Neural progenitor cell (in vitro differentiated cells): ENCODE data around the gene TMCO5A.

ENCODE experiments used
- EZH2 ChIP-seq: fragments of 200-600 bp; sonication (generic); IDR thresholded peaks from 2 replicates; pipeline ENCODE4 v1.6.1; 2017; ENCODE audit warnings: antibody characterized with exemption, mild to moderate bottlenecking, moderate library complexity
- EZH2phosphoT487 ChIP-seq: fragments of 200-600 bp; sonication (generic); IDR thresholded peaks from 2 replicates; pipeline ENCODE4 v1.6.1; 2017; ENCODE audit warnings: antibody characterized with exemption
- TF ChIP-seq, protein P1 (sequence below): fragments of 200-600 bp; sonication (generic); IDR thresholded peaks from 2 replicates; pipeline ENCODE4 v1.5.1; 2017; ENCODE audit warnings: antibody characterized with exemption, mild to moderate bottlenecking

DNA sequence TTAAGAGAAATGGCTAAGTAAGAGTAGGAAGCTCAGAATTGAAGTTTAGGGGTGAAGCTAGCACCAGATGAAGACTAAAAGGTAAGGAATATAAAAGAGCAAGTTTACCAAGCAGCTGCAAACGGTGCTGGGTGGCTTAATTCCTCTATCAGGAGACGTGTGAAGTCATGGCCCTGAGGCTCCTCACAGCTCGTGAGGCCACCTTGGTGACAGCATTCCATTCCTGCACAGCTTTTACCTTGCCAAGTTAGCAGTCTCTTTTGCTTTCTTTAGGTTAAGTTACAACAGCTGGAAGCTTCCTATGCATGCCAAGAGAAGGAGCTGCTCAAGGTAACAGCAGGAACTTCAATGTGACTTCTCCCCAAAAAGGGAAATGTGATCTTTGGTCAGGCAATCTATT, 6.4 kb downstream of the TMCO5A start:
- TF ChIP-seq, protein P1, sequence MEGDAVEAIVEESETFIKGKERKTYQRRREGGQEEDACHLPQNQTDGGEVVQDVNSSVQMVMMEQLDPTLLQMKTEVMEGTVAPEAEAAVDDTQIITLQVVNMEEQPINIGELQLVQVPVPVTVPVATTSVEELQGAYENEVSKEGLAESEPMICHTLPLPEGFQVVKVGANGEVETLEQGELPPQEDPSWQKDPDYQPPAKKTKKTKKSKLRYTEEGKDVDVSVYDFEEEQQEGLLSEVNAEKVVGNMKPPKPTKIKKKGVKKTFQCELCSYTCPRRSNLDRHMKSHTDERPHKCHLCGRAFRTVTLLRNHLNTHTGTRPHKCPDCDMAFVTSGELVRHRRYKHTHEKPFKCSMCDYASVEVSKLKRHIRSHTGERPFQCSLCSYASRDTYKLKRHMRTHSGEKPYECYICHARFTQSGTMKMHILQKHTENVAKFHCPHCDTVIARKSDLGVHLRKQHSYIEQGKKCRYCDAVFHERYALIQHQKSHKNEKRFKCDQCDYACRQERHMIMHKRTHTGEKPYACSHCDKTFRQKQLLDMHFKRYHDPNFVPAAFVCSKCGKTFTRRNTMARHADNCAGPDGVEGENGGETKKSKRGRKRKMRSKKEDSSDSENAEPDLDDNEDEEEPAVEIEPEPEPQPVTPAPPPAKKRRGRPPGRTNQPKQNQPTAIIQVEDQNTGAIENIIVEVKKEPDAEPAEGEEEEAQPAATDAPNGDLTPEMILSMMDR: no peak
- TF ChIP-seq EZH2phosphoT487 (no peak), EZH2 (no peak)
